ENCODE results near the gene KRT84. TPM values are rescaled to one million over a fixed set of nuclear protein-coding genes. Genes with fewer than 3 reads are reported as not detected.

The KRT84 gene
- total and polyA plus RNA-seq, 12 donors, result not detected

DNA sequence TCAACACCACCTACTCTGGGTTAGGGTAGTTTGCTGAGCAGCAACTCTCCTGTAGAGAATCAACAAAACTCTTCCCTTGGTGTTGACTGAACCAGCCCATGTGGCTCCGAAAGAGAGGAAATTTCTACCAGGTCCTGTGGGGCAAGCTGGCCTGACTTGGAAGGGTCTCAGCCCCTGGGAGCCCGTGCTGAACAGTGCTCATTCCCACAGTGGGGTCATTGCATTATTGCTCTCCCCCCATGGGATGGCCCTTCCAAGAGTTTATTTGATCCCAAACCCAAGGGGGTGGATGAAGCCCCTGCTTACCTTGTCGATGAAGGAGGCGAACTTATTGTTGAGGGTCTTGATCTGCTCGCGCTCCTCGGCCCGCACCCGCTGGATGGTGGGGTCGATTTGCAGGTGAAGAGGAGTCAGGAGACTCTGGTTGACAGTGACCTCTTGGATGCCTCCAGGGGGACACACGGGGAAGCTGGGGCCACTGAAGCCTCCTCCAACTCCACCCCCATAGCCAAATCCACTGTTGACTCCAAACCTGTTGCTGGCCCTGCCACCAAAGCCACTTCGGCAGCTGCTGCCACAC is 48.1 kb upstream of the KRT84 start:
- intact Hi-C loops (cut with DNase I), result no loop called here
- TF ChIP-seq POLR2A (IDR thresholded peaks at IDR 0.05), result no peak
- TF ChIP-seq, protein P1, sequence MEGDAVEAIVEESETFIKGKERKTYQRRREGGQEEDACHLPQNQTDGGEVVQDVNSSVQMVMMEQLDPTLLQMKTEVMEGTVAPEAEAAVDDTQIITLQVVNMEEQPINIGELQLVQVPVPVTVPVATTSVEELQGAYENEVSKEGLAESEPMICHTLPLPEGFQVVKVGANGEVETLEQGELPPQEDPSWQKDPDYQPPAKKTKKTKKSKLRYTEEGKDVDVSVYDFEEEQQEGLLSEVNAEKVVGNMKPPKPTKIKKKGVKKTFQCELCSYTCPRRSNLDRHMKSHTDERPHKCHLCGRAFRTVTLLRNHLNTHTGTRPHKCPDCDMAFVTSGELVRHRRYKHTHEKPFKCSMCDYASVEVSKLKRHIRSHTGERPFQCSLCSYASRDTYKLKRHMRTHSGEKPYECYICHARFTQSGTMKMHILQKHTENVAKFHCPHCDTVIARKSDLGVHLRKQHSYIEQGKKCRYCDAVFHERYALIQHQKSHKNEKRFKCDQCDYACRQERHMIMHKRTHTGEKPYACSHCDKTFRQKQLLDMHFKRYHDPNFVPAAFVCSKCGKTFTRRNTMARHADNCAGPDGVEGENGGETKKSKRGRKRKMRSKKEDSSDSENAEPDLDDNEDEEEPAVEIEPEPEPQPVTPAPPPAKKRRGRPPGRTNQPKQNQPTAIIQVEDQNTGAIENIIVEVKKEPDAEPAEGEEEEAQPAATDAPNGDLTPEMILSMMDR (IDR thresholded peaks at IDR 0.05), result no peak

DNA sequence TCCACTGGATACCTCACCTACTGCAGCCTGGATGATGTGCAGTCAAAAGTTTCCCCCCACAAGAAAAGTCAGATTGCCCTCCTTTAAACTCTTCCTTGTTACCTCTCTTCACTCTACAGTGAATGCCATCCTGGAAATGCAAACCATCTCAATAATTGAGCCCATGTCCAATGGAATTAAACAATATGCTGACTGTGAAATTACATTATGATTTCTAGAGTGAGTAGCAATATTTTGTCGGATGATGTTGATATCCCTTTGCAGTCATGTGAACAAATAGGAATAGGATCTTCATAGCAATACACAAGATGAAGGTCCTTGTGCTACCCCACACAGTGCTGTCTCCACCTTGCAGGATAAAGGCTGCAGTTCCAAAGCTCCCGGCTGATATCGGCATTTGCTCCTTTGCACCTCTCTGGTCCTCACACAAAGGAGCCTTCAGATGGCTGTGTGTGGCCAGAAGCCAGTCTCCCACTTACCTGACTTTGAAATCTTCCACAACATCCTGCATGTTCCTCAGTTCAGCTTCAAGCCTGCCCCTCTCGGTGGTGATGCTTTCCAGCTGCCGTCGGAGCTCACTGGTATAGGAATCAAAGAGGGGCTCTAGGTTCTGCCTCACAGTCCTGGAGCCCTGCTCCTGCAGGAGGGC is 47.2 kb upstream of the KRT84 start:
- intact Hi-C loops (cut with DNase I), result no loop called here
- Histone ChIP-seq H3K27me3 (no peaks in the 10 kb centered on the region), H3K27ac (no peak overlapping the region), H3K36me3 (replicated peaks in 1 of 2) (no peaks in the 10 kb centered on the region), H3K4me3 (no peak overlapping the region), H3K4me1 (replicated peaks in 1 of 2) (no peaks in the 10 kb centered on the region), H3K9me3 (replicated peaks in 1 of 3) (no peaks in the 10 kb centered on the region)
- TF ChIP-seq POLR2A (IDR thresholded peaks at IDR 0.05), result no peak
- TF ChIP-seq, protein P1 (IDR thresholded peaks at IDR 0.05), result no peak
- 81 to 86% (median 83%) methylated on average over 6 of the region's 6 CpGs for WGBS, 4 donors
- no peak for DNase-seq

More for the DNA sequence above, 48.1 kb upstream of the KRT84 start:
- Histone ChIP-seq H3K36me3 (replicated peaks in 1 of 2) (no peaks in the 10 kb centered on the region), H3K4me1 (replicated peaks in 1 of 2) (no peaks in the 10 kb centered on the region), H3K27ac (no peak overlapping the region), H3K27me3 (no peaks in the 10 kb centered on the region), H3K9me3 (replicated peaks in 1 of 3) (no peaks in the 10 kb centered on the region), H3K4me3 (no peak overlapping the region)
- whole genome bisulfite sequencing, 4 donors, result 81 to 93% (median 86%) methylated on average over 9 to 12 of the region's 12 CpGs
- no peak for DNase-seq

DNA sequence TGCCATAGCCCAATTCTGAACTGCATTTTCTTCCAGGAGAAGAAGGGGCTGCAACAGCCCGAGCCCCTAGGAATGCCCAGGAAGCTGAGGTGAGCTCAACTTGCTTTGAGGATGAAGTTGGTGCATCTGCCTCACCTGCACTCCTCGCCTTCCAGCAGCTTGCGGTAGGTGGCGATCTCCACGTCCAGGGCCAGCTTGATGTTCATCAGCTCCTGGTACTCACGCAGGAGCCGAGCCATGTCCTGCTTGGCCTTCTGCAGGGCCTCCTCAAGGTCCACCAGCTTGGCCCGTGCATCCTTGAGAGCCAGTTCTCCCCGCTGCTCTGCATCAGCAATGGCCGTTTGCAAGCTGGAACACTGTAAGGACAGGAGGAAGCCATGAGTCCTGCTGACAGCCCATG is 42.7 kb upstream of the KRT84 start:
- no peak for DNase-seq
- no peak overlapping the region for H3K27ac ChIP-seq
- H3K4me1 ChIP-seq (replicated peaks in 1 of 2), result no peaks in the 10 kb centered on the region
- H3K9me3 ChIP-seq (replicated peaks in 1 of 3), result no peaks in the 10 kb centered on the region
- intact Hi-C loops (cut with DNase I), result no loop called here
- no peaks in the 10 kb centered on the region for H3K36me3 ChIP-seq (replicated peaks in 1 of 2)
- H3K27me3 ChIP-seq, result no peaks in the 10 kb centered on the region
- 80 to 95% (median 85%) methylated on average over 3 to 10 of the region's 10 CpGs for WGBS, 4 donors
- no peak overlapping the region for H3K4me3 ChIP-seq
- TF ChIP-seq, protein P1 (IDR thresholded peaks at IDR 0.05), result no peak
- TF ChIP-seq POLR2A (IDR thresholded peaks at IDR 0.05), result no peak

DNA sequence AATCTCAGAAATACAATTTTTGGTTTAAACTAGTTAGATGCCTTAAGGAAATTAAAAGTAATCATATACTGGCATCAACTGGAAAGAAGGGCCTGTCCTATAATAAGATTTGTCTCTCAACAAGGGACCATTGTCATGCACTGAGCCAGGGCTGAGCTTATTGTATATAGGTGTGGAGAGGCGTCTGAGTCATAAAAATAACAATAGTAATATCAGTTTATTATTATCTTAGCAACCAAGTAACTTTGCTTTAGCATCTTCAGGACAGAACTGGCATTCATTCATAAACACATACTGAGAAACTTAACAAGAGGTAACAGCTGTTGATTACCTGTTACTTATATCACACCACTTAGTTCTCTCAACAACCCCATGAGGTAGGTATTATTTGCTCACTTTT is 41.6 kb upstream of the KRT84 start:
- WGBS, 4 donors, result 77 to 90% (median 83%) methylated on average over 1 of the region's 1 CpG
- intact Hi-C loops (cut with DNase I), result no loop called here
- no peaks in the 10 kb centered on the region for H3K4me1 ChIP-seq (replicated peaks in 1 of 2)
- H3K9me3 ChIP-seq (replicated peaks in 1 of 3), result no peaks in the 10 kb centered on the region
- no peak for DNase-seq
- TF ChIP-seq, protein P1 (IDR thresholded peaks at IDR 0.05), result no peak
- no peak for TF ChIP-seq POLR2A (IDR thresholded peaks at IDR 0.05)
- H3K27me3 ChIP-seq, result no peaks in the 10 kb centered on the region
- H3K36me3 ChIP-seq (replicated peaks in 1 of 2), result no peaks in the 10 kb centered on the region
- H3K27ac ChIP-seq, result no peak overlapping the region
- no peak overlapping the region for H3K4me3 ChIP-seq
